HCT116 (cell line): Measurements from ENCODE around the gene NINJ1. TPM values are rescaled to one million over a fixed set of nuclear protein-coding genes. Genes with fewer than 3 reads are reported as not detected.

Source experiments
- ATAC-seq: fragments of 200-7000 bp; cut with Tn5 transposase; 2 replicates; pipeline ENCODE4 v1.9.1; 2020; ENCODE audit warnings: mild to moderate bottlenecking, moderate library complexity
- BruUV-seq: library from RNA; stranded (reverse); fragments of 400-500 nt; replicated peaks from 2 replicates; lab custom pipeline; 2021; lab: Mats Ljungman, UMichigan
- CTCF ChIA-PET: fragments of 300-600 bp; sonication (Branson Sonifier 250); formaldehyde crosslinking; loops from one replicate; lab custom pipeline; 2021; ENCODE audit warnings: antibody characterized with exemption; lab: Charles Lee
- POLR2A ChIA-PET: fragments of 300-600, 350-600 bp; sonication (Branson Sonifier 250); formaldehyde crosslinking; loops from one replicate; lab custom pipeline; 2021; ENCODE audit warnings: antibody characterized with exemption; lab: Charles Lee
- RAD21 ChIA-PET, 2 experiments: fragments of 300-600 bp; sonication (Branson Sonifier 250); formaldehyde crosslinking; loops; one replicate each; lab custom pipeline; 2023; ENCODE audit warnings: low total read pairs in 2 of 2; ENCODE audit not compliant: uncharacterized antibody in 2 of 2, unreplicated experiment in 2 of 2, low non-redundant PET in 1 of 2; lab: Charles Lee
- DNase-seq: peaks from one replicate; pipeline ENCODE4 v3.0.0-alpha.2; 2010; ENCODE audit warnings: low read depth, low spot score
- H2AFZ ChIP-seq: fragments of 200-600 bp; shearing (Covaris generic), sonication (generic); 2 replicates; pipeline ENCODE4 v1.6.1; 2017; ENCODE audit warnings: low read depth, mixed run types, mixed read lengths, antibody characterized with exemption, low read length; ENCODE audit not compliant: poor library complexity, severe bottlenecking
- H3K27ac ChIP-seq: 2 replicates; pipeline ENCODE4 v1.5.1; 2012; ENCODE audit warnings: low read depth, low read length
- H3K27me3 ChIP-seq: fragments of 200-600 bp; sonication (generic); 2 replicates; pipeline ENCODE4 v1.6.1; 2016; ENCODE audit warnings: mixed run types, low read length, mixed read lengths; ENCODE audit not compliant: insufficient read depth
- H3K36me3 ChIP-seq, 2 experiments: fragments of 200-500 bp in 1 of 2; fragments of 200-600 bp in 1 of 2; sonication (Bioruptor generic) in 1 of 2; sonication (generic) in 1 of 2; 2 replicates each; pipeline versions ENCODE4 v1.5.1 to v1.6.1; 2014 to 2016; ENCODE audit warnings: low read length in 2 of 2, inconsistent platforms in 1 of 2, mixed read lengths in 1 of 2, mixed run types in 1 of 2; ENCODE audit not compliant: insufficient read depth in 2 of 2, control insufficient read depth in 1 of 2
- H3K4me1 ChIP-seq, 2 experiments: fragments of 200-600 bp in 1 of 2; sonication (generic) in 1 of 2; 2 replicates each; pipeline versions ENCODE4 v1.5.1 to v1.6.1; 2012 to 2017; ENCODE audit warnings: low read length in 2 of 2, inconsistent platforms in 1 of 2, mild to moderate bottlenecking in 1 of 2, mixed read lengths in 1 of 2, mixed run types in 1 of 2, moderate library complexity in 1 of 2; ENCODE audit not compliant: insufficient read depth in 2 of 2, control insufficient read depth in 1 of 2
- H3K4me2 ChIP-seq: fragments of 200-600 bp; sonication (generic); 2 replicates; pipeline ENCODE4 v1.6.1; 2017; ENCODE audit warnings: mixed run types, low read length, mixed read lengths
- H3K4me3 ChIP-seq, 2 experiments: fragments of 200-600 bp in 1 of 2; sonication (generic) in 1 of 2; replicated peaks in 1 of 2; 2 replicates each; pipeline ENCODE4 v1.5.1; 2011 to 2016; ENCODE audit warnings: low read length in 2 of 2, control low read depth in 1 of 2, low read depth in 1 of 2, mild to moderate bottlenecking in 1 of 2, mixed read lengths in 1 of 2, mixed run types in 1 of 2
- H3K79me2 ChIP-seq: fragments of 200-600 bp; sonication (generic); 2 replicates; pipeline ENCODE4 v1.6.1; 2017; ENCODE audit warnings: mild to moderate bottlenecking, mixed run types, low read length, moderate library complexity, mixed read lengths; ENCODE audit not compliant: insufficient read depth
- H3K9ac ChIP-seq: fragments of 200-600 bp; sonication (generic); 2 replicates; pipeline ENCODE4 v1.6.1; 2016; ENCODE audit warnings: low read length, mixed read lengths
- H3K9me2 ChIP-seq: fragments of 200-600 bp; sonication (generic), shearing (Covaris generic); 2 replicates; pipeline ENCODE4 v1.6.1; 2017; ENCODE audit warnings: mixed run types, mild to moderate bottlenecking, moderate library complexity; ENCODE audit not compliant: insufficient read depth
- H3K9me3 ChIP-seq, 2 experiments: fragments of 200-500 bp in 1 of 2; fragments of 200-600 bp in 1 of 2; sonication (Bioruptor generic) in 1 of 2; sonication (generic) in 1 of 2; 2 replicates each; pipeline ENCODE4 v1.6.1; 2014 to 2017; ENCODE audit warnings: low read length in 2 of 2, mixed read lengths in 2 of 2, inconsistent platforms in 1 of 2, low read depth in 1 of 2, mild to moderate bottlenecking in 1 of 2, mixed run types in 1 of 2, moderate library complexity in 1 of 2; ENCODE audit not compliant: control insufficient read depth in 1 of 2, insufficient read depth in 1 of 2
- H4K20me1 ChIP-seq: fragments of 200-600 bp; sonication (generic), shearing (Covaris generic); 2 replicates; pipeline ENCODE4 v1.6.1; 2017; ENCODE audit warnings: mixed run types, mild to moderate bottlenecking, moderate library complexity; ENCODE audit not compliant: insufficient read depth
- CBX3 ChIP-seq: IDR thresholded peaks from 2 replicates; pipeline ENCODE4 v1.6.1; 2012; ENCODE audit warnings: low read depth
- ELF1 ChIP-seq: IDR thresholded peaks from 2 replicates; pipeline ENCODE4 v1.6.1; 2012; ENCODE audit warnings: low read depth, borderline replicate concordance
- EZH2 ChIP-seq: fragments of 200-600 bp; sonication (generic); IDR thresholded peaks from 2 replicates; pipeline ENCODE4 v1.6.1; 2017; ENCODE audit warnings: antibody characterized with exemption, mixed run types
- EZH2phosphoT487 ChIP-seq: fragments of 200-600 bp; IDR thresholded peaks from 2 replicates; pipeline ENCODE4 v1.6.1; 2018; ENCODE audit warnings: antibody characterized with exemption, borderline replicate concordance
- FOSL1 ChIP-seq: IDR thresholded peaks from 2 replicates; pipeline ENCODE4 v1.6.1; 2012; ENCODE audit warnings: low read depth
- JUND ChIP-seq: IDR thresholded peaks from 2 replicates; pipeline ENCODE4 v1.6.1; 2012
- POLR2A ChIP-seq: IDR thresholded peaks from 2 replicates; pipeline ENCODE4 v1.7.0; 2011; ENCODE audit warnings: borderline replicate concordance; ENCODE audit not compliant: insufficient read depth, insufficient read length; ENCODE audit errors: extremely low read depth
- POLR2AphosphoS5 ChIP-seq: IDR thresholded peaks from 2 replicates; pipeline ENCODE4 v1.6.1; 2011; ENCODE audit warnings: mild to moderate bottlenecking, low read depth, low read length, moderate library complexity
- TCF7L2 ChIP-seq: IDR thresholded peaks from 2 replicates; pipeline ENCODE4 v1.7.0; 2011; ENCODE audit warnings: borderline replicate concordance, inconsistent platforms; ENCODE audit not compliant: insufficient read depth, insufficient read length; ENCODE audit errors: extremely low read depth
- YY1 ChIP-seq: IDR thresholded peaks from 2 replicates; pipeline ENCODE4 v1.6.1; 2011; ENCODE audit warnings: low read length, low read depth, moderate library complexity, mild to moderate bottlenecking; ENCODE audit not compliant: insufficient replicate concordance; ENCODE audit errors: extremely low read depth
- intact Hi-C: fragments of 100-400 bp; cut with micrococcal nuclease; formaldehyde crosslinking; loops from 2 replicates; pipeline ENCODE4 v1.10.0; 2022
- total RNA-seq: library from RNA; stranded (reverse); gene quantifications from one replicate; pipeline ENCODE4 v1.2.1, GENCODE V29; 2021; ENCODE audit not compliant: unreplicated experiment
- TF ChIP-seq, protein P1 (sequence below): IDR thresholded peaks from 2 replicates; pipeline ENCODE4 v1.6.1; 2012; ENCODE audit warnings: low read depth
- TF ChIP-seq, protein P2 (sequence below), 3 experiments: fragments of 200-600 bp in 1 of 3; sonication (generic) in 1 of 3; IDR thresholded peaks in 2 of 3; conservative IDR thresholded peaks in 1 of 3; 2 replicates each; pipeline ENCODE4 v1.5.1; 2012 to 2017; ENCODE audit warnings: low read depth in 2 of 3, low read length in 2 of 3, antibody characterized with exemption in 1 of 3, borderline replicate concordance in 1 of 3, control low read depth in 1 of 3, mild to moderate bottlenecking in 1 of 3, mixed read lengths in 1 of 3, mixed run types in 1 of 3, moderate library complexity in 1 of 3; ENCODE audit not compliant: insufficient read depth in 1 of 3
- TF ChIP-seq, protein P3 (sequence below): IDR thresholded peaks from 2 replicates; pipeline ENCODE4 v1.6.1; 2012

The NINJ1 gene
- total RNA-seq, 1 experiment from 2014 or later = 34.4 TPM

DNA sequence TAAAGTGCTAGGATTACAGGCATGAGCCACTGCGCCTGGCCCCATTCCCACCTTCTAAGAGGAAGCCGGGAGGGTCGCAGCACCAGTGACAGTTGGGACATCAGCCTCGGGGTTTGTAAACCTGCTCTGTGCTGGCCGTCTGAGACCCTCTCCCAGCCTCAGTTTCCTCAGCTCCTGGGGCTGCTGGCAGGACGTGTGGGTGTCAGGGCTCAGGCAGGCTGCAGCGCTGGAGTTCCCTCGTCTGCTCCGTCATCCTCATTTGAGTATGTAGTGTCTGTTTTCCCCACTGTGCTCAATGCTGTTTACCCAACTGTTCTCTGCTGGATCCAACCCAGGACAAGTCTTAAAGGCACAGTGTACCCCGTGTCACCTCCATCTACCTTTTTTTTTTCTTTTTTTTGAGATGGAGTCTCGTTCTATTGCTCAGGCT is 2.0 kb upstream of the NINJ1 start:
- Histone ChIP-seq H3K27me3 (no peaks in the 10 kb centered on the region), H3K4me3 (no peak overlapping the region), H3K9me2 (no peaks in the 10 kb centered on the region), H4K20me1 (no peaks in the 10 kb centered on the region), H3K4me1 (peaks cover 17 to 28% of the 10 kb centered on the region in 2 experiments), H3K9ac (no peak overlapping the region), H3K27ac (no peak overlapping the region), H3K4me2 (no peak overlapping the region), H3K79me2 (peaks cover 22% of the 10 kb centered on the region; the same call in 1 of the 2 replicates), H3K9me3 (no peaks in the 10 kb centered on the region), H2AFZ (no peak overlapping the region), H3K36me3 (no peaks in the 10 kb centered on the region)
- ATAC-seq (no peak), DNase-seq (no peak)
- POLR2A ChIA-PET = no interaction called here
- intact Hi-C loops = no loop called here
- RAD21 ChIA-PET = no interaction called here
- CTCF ChIA-PET = no interaction called here
- TF ChIP-seq POLR2A (no peak), ELF1 (no peak)
- TF ChIP-seq, protein P1, sequence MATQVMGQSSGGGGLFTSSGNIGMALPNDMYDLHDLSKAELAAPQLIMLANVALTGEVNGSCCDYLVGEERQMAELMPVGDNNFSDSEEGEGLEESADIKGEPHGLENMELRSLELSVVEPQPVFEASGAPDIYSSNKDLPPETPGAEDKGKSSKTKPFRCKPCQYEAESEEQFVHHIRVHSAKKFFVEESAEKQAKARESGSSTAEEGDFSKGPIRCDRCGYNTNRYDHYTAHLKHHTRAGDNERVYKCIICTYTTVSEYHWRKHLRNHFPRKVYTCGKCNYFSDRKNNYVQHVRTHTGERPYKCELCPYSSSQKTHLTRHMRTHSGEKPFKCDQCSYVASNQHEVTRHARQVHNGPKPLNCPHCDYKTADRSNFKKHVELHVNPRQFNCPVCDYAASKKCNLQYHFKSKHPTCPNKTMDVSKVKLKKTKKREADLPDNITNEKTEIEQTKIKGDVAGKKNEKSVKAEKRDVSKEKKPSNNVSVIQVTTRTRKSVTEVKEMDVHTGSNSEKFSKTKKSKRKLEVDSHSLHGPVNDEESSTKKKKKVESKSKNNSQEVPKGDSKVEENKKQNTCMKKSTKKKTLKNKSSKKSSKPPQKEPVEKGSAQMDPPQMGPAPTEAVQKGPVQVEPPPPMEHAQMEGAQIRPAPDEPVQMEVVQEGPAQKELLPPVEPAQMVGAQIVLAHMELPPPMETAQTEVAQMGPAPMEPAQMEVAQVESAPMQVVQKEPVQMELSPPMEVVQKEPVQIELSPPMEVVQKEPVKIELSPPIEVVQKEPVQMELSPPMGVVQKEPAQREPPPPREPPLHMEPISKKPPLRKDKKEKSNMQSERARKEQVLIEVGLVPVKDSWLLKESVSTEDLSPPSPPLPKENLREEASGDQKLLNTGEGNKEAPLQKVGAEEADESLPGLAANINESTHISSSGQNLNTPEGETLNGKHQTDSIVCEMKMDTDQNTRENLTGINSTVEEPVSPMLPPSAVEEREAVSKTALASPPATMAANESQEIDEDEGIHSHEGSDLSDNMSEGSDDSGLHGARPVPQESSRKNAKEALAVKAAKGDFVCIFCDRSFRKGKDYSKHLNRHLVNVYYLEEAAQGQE = no peak
- TF ChIP-seq, all 23 proteins: peak for 0
- BruUV-seq = no TSS peak

DNA sequence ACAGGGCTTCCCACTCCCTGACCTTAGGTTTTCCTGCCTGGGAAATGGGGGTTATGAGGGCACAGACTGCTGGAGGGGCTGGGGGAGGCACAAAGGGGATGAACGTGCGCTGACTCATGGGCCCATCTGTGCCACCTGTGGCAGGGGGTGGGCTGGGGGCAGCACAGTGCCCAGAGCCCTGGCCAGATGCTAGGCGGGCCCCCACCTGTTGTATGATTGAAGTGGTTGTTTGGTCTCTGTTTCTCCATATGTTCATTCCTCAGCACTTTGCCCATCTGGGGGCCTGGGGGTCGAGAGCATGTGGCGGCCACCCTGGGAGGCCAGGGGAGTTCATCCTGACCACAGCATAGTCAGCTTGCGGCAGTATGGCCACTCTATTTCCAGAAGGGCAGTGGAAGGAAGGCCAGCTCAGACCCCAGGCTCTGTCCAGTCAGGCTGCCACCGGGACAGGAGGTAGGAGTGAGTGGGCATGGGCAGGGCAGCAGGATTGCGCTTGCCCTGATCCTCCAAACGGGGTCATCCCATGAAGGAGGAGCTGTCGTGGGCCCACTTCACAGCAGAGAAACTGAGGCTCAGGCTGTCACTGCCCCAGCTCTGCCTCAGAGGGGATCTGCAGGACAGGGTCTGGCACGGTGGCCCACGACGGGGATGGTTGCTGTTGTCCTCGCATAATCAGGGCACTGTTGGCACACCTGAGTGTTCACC is 841 bp upstream of the NINJ1 start:
- H3K27me3 ChIP-seq = no peaks in the 10 kb centered on the region
- no TSS peak for BruUV-seq
- no peaks in the 10 kb centered on the region for H3K9me2 ChIP-seq
- ChIA-PET CTCF (interaction anchor here (0.9 to 1.0 kb wide), 3 partner anchors 15 to 27 kb away, joined by 3 to 4 read pairs (median 3); no protein-coding TSS in a partner anchor), RAD21 (no interaction called here), POLR2A (interaction anchor here (1.3 to 1.6 kb wide), 4 partner anchors 7 to 15 kb away, joined by 3 to 7 read pairs (median 4); no protein-coding TSS in a partner anchor)
- DNase-seq (no peak), ATAC-seq (no peak)
- peaks cover 17 to 25% of the 10 kb centered on the region in 2 experiments for H3K4me1 ChIP-seq
- no peak for TF ChIP-seq YY1
- TF ChIP-seq FOSL1 = no peak
- no peak for TF ChIP-seq POLR2AphosphoS5
- no peak for TF ChIP-seq EZH2phosphoT487
- TF ChIP-seq EZH2 = no peak
- TF ChIP-seq, protein P2, sequence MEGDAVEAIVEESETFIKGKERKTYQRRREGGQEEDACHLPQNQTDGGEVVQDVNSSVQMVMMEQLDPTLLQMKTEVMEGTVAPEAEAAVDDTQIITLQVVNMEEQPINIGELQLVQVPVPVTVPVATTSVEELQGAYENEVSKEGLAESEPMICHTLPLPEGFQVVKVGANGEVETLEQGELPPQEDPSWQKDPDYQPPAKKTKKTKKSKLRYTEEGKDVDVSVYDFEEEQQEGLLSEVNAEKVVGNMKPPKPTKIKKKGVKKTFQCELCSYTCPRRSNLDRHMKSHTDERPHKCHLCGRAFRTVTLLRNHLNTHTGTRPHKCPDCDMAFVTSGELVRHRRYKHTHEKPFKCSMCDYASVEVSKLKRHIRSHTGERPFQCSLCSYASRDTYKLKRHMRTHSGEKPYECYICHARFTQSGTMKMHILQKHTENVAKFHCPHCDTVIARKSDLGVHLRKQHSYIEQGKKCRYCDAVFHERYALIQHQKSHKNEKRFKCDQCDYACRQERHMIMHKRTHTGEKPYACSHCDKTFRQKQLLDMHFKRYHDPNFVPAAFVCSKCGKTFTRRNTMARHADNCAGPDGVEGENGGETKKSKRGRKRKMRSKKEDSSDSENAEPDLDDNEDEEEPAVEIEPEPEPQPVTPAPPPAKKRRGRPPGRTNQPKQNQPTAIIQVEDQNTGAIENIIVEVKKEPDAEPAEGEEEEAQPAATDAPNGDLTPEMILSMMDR (IDR thresholded peaks at IDR 0.05 in 2 of 3, conservative IDR thresholded peaks at IDR 0.05 in 1 of 3; ENCODE audit: borderline replicate concordance in 1 of 3, insufficient read depth in 1 of 3, low read depth in 2 of 3, low read length in 2 of 3) = no peak
- TF ChIP-seq TCF7L2 = no peak
- TF ChIP-seq CBX3 = no peak
- TF ChIP-seq JUND = no peak
- TF ChIP-seq, protein P3, sequence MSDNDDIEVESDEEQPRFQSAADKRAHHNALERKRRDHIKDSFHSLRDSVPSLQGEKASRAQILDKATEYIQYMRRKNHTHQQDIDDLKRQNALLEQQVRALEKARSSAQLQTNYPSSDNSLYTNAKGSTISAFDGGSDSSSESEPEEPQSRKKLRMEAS = no peak
- H3K27ac ChIP-seq = peak overlapping the region; percentile 83
- H4K20me1 ChIP-seq = no peaks in the 10 kb centered on the region
- H3K9me3 ChIP-seq = no peaks in the 10 kb centered on the region
- intact Hi-C loops = no loop called here
- peaks cover 22% of the 10 kb centered on the region; the same call in 1 of the 2 replicates for H3K79me2 ChIP-seq
- H3K36me3 ChIP-seq = no peaks in the 10 kb centered on the region
- peak overlapping the region; percentile 18 for H2AFZ ChIP-seq
- H3K4me2 ChIP-seq = peak overlapping the region; percentile 100
- H3K9ac ChIP-seq = peak overlapping the region; percentile 87
- H3K4me3 ChIP-seq = peak overlapping the region; percentile 73 to 87
